Erythroblast (primary cell): ENCODE data around the gene PPP1R12B.
"Not testable (repeated sequence)": the region's sequence is repeated elsewhere in the genome, so short reads cannot be mapped to it uniquely, and the experiment has no call there.

Source experiments
- GATA1 ChIP-seq: IDR thresholded peaks from 2 replicates; pipeline ENCODE4 v1.6.1; 2011; ENCODE audit warnings: low read depth, mild to moderate bottlenecking, control low read depth, low read length, moderate library complexity
- POLR2A ChIP-seq: IDR thresholded peaks from 2 replicates; pipeline ENCODE4 v1.6.1; 2011; ENCODE audit warnings: mild to moderate bottlenecking, low read length

GRCh38 chr1:202620036-202620435, 271.5 kb downstream of the PPP1R12B start:
- not testable (repeated sequence) for TF ChIP-seq POLR2A, GATA1
